ENCODE results near the gene TTLL12.

Gene TTLL12

DNA sequence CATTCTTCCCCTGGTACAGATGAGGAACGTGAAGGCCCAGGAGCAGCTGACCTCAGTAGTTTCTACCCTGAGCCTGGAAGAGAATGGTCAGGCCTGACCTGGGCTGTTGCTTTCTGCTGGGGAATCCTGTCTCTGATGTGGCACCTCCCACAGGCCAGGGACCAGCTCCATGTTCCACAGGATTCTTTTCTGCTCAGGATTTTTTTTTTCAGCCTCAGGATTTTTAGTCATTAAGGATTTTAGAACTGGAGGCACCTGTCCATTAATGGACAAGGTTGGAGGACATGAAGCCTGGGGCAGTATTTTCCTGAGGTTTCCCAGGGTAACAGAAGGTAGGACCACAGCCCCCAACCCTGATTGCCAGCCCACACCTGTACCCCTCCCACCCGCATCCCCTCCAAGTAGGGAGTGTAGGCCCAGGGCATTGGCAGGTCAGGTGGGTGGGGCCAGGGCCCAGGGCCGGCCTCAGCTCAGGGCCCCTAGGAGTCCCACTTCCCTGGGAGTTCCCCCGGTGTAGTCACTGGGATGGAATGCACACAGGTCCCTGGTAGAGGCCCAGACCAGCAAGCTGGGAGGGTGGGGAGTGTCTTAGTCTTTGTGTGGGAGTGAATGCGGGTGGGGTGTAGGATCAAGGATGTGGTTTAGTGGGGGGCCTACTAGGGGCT lies 60.3 kb downstream of the TTLL12 start:
- DNase-seq: no peak

DNA sequence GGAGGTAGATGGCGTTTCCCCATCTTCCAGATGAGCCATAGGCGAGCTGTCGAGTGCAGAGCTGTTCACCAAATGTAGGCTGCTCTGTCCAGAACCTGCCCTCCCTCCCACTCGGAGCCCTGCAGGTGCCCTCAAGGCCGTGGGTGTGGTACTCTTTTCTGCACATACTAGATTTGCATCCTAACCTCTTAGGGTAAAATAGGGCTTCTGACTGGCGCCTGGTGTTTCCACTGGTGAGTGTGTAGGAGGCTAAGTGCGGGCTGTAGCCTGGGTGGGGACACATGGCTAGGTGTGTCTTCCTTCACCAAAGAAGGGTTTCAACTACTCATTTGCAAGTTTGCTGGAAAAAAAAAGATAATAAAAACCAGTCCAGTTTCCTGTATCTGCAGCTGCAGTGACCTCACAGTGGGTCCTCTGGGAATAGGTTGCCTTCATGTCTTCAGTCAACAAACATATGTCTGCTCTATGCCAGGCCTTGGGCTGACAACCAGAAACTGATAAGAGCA lies 67.9 kb downstream of the TTLL12 start:
- DNase-seq: no peak

- no peak for DNase-seq
These were observed 68.7 kb downstream of the TTLL12 start for GRCh38 chr22:43118024-43118849.

- no peak for DNase-seq
These were observed 70.0 kb downstream of the TTLL12 start for GRCh38 chr22:43116932-43117331.
